Neutrophil (primary cell): Measurements from ENCODE around the gene SCAF1.
A peak's percentile ranks its signal among the peaks of the same experiment; 100 is the strongest.

Experiments used
- H3K27ac ChIP-seq: fragments of 200-600 bp; sonication (generic); 2 replicates; pipeline ENCODE4 v1.5.1; 2016; ENCODE audit warnings: mild to moderate bottlenecking, moderate library complexity
- H3K27me3 ChIP-seq: fragments of 200-600 bp; sonication (generic); 2 replicates; pipeline ENCODE4 v1.6.0; 2016; ENCODE audit warnings: mild to moderate bottlenecking
- H3K36me3 ChIP-seq: fragments of 200-600 bp; sonication (generic); 2 replicates; pipeline ENCODE4 v1.5.1; 2017
- H3K4me1 ChIP-seq, 2 experiments: fragments of 200-600 bp in 1 of 2; sonication (generic) in 1 of 2; 1 replicate in 1 of 2; 2 replicates in 1 of 2; pipeline versions ENCODE4 v1.5.1 to v1.6.1; 2013 to 2016; ENCODE audit warnings: low read depth in 1 of 2, low read length in 1 of 2, mild to moderate bottlenecking in 1 of 2, moderate library complexity in 1 of 2; ENCODE audit not compliant: control insufficient read depth in 1 of 2, insufficient read depth in 1 of 2
- H3K4me3 ChIP-seq, 2 experiments: fragments of 200-600 bp in 1 of 2; sonication (generic) in 1 of 2; 1 replicate in 1 of 2; 2 replicates in 1 of 2; pipeline ENCODE4 v1.5.1; 2013 to 2016; ENCODE audit warnings: low read depth in 1 of 2, low read length in 1 of 2, mild to moderate bottlenecking in 1 of 2, moderate library complexity in 1 of 2
- H3K9me3 ChIP-seq: fragments of 200-600 bp; sonication (generic); 2 replicates; pipeline ENCODE4 v1.5.1; 2016
- TF ChIP-seq, protein P1 (sequence below): fragments of 200-600 bp; sonication (generic); IDR thresholded peaks from 2 replicates; pipeline ENCODE4 v1.5.1; 2016; ENCODE audit warnings: antibody characterized with exemption

Gene SCAF1

DNA sequence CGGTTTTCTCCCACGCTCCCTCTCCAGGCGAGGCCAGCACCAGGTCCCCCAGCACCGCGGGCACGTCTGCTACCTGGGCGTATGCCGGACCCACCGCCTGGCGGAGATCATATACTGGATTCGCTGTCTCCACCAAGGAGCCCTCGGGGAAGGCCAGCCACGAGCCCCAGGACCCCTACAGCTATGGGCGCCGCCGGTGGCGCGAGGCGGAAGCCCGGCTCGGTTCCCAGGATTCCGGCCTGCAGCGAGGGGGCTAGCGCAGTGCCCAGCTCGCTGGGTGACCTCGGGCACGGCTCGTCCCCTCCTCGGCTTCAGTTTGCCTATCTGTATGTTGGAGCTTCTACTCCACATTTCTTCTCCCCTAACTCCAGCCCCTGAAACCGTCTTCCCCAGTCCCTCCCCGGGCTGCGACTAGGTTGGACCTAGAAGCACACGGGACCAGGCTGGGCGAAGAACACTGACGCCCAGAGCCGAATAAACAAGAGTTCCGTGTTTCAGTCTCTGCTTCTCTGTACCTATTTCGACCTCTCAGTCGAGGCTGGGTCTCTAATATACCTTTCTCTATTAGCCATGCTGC, 48.2 kb downstream of the SCAF1 start:
- H3K9me3 ChIP-seq: no peaks in the 10 kb centered on the region
- H3K4me1 ChIP-seq: peaks cover 4 to 13% of the 10 kb centered on the region in 2 experiments
- peaks cover 57% of the 10 kb centered on the region for H3K27me3 ChIP-seq
- H3K27ac ChIP-seq: no peak overlapping the region
- TF ChIP-seq, protein P1, sequence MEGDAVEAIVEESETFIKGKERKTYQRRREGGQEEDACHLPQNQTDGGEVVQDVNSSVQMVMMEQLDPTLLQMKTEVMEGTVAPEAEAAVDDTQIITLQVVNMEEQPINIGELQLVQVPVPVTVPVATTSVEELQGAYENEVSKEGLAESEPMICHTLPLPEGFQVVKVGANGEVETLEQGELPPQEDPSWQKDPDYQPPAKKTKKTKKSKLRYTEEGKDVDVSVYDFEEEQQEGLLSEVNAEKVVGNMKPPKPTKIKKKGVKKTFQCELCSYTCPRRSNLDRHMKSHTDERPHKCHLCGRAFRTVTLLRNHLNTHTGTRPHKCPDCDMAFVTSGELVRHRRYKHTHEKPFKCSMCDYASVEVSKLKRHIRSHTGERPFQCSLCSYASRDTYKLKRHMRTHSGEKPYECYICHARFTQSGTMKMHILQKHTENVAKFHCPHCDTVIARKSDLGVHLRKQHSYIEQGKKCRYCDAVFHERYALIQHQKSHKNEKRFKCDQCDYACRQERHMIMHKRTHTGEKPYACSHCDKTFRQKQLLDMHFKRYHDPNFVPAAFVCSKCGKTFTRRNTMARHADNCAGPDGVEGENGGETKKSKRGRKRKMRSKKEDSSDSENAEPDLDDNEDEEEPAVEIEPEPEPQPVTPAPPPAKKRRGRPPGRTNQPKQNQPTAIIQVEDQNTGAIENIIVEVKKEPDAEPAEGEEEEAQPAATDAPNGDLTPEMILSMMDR: no peak
- no peak overlapping the region for H3K4me3 ChIP-seq
- H3K36me3 ChIP-seq: peaks cover 10% of the 10 kb centered on the region

DNA sequence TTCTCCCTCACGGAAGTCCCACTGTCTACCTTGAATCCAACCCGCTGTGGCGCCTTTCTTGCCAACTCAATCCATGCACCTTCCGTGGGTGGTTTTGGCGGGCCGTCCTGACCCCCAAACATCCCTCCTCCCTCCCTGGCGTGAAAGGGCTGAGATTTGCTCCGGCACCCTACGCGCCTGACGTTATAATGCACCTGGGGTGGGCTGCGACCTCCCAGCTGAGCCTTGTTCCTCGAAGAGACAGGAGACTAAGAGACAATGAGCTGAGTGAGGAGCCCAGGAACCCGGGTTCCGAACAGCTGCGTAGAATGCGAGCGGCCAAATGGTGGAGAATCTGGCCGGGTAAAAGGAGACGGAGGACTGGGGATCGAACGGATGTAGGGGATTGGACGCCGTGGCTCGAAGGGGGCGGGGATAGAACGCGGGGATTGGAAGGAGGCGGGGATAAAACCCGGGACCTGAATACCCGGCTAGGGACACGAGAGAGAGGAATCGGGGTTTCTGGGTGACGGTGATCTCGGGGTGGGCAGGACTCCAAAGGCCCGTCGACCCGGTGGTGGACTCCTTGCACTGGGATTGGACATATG, 48.7 kb downstream of the SCAF1 start, which contains the start of gene CPT1C:
Gene CPT1C (plus strand): TSS at position 461 of the 587 bp plus-strand sequence. CDS start 1,137 bp downstream, outside the sequence.
- Histone ChIP-seq H3K27me3 (peaks cover 57% of the 10 kb centered on the region), H3K4me3 (peak within 1 kb of the TSS in 1 of 2 experiments; percentile 18), H3K9me3 (no peaks in the 10 kb centered on the region), H3K36me3 (peaks cover 7% of the 10 kb centered on the region), H3K27ac (no peak within 1 kb of the TSS), H3K4me1 (peaks cover 4 to 13% of the 10 kb centered on the region in 2 experiments)
- TF ChIP-seq, protein P1: no peak

DNA sequence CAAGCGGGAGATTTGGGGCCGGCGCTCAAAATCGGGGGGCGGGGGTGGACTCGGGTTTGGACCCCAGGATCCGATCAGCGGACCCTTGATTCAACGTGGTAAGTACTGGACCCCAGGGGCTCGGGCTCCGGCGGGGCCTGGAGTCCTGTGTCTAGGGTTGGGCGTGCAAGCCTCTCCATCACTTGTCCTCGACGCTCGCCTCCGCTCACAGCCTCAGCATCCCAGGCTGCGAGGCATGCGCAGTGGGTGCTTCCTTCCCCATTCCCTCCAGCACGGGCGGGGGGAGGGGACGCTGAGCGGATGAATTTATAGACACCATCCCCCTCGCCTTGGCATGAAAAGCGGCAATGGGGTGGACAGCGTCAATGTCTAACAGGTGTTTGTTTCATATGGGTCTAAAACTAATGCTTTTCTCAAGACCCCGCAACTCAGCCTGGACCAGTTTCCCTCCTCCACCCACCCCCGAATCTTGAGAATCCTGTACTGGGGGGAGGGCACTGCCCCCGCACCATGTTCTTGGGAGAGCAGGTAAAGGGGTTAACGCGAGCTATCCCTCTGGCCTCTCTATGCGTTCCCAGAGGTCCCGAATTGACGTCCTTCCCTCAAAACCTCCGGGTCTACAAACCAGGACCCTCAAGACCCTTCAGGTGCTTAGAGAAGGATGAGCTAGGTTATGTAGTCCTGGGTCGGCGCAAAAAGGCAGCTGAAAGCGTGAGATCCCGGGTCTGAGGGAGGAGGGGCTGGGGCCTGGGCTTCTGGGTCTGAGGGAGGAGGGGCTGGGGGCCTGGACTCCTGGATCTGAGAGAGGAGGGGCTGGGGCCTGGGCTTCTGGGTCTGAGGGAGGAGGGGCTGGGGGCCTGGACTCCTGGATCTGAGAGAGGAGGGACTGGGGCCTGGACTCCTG, 49.5 kb downstream of the SCAF1 start:
- peaks cover 57% of the 10 kb centered on the region for H3K27me3 ChIP-seq
- no peaks in the 10 kb centered on the region for H3K36me3 ChIP-seq
- no peaks in the 10 kb centered on the region for H3K9me3 ChIP-seq
- H3K4me3 ChIP-seq: peak overlapping the region in 1 of 2 experiments; percentile 18
- peaks cover 4 to 13% of the 10 kb centered on the region in 2 experiments for H3K4me1 ChIP-seq
- TF ChIP-seq, protein P1: no peak
- H3K27ac ChIP-seq: no peak overlapping the region

DNA sequence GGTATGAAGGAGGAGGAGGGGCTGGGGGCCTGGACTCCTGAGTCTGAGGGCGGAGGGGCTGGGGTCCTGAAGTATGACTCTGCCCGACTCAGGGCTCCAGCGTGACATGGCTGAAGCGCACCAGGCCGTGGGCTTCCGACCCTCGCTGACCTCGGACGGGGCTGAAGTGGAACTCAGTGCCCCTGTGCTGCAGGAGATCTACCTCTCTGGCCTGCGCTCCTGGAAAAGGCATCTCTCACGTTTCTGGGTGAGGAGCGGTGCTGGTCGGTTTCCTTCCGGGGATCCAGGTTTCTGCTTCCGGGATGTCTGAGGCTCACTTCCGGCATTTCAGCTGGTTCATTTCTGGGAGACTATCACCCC, 50.1 kb downstream of the SCAF1 start:
- H3K9me3 ChIP-seq: no peaks in the 10 kb centered on the region
- H3K4me3 ChIP-seq: no peak overlapping the region
- peaks cover 4 to 13% of the 10 kb centered on the region in 2 experiments for H3K4me1 ChIP-seq
- TF ChIP-seq, protein P1: no peak
- no peak overlapping the region for H3K27ac ChIP-seq
- H3K36me3 ChIP-seq: no peaks in the 10 kb centered on the region
- peaks cover 57% of the 10 kb centered on the region for H3K27me3 ChIP-seq

DNA sequence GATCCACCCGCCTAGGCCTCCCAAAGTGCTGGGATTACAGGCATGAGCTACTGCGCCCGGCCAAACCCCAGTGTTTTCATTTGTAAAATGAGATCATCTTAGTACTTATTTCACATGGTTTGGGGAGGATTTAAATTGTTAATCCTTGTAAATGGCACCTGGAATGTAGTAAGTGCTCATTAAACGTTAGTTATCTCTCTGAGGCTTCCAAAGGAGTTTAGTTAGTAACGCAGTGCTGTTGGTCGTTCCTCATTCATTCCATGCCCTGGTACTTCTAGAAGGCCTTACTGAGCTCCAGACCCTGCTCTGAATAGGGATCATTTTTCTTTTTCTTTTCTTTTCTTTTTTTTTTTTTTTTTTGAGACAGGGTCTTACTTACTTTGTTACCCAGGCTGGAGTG, 54.1 kb downstream of the SCAF1 start:
- Histone ChIP-seq H3K4me1 (peaks cover under 1 to 4% of the 10 kb centered on the region in 2 experiments), H3K36me3 (no peaks in the 10 kb centered on the region), H3K9me3 (no peaks in the 10 kb centered on the region), H3K27me3 (peaks cover 41% of the 10 kb centered on the region), H3K4me3 (no peak overlapping the region), H3K27ac (no peak overlapping the region)
- TF ChIP-seq, protein P1: no peak
